ENCODE measurements around the gene ELOVL6.

The ELOVL6 gene

GRCh38 chr4:109998867-109999584 is 199.4 kb downstream of the ELOVL6 start:
- peak in 1 of 2 donors; percentile 28 for DNase-seq
- Mint-ChIP-seq H3K9me3 (no peaks in the 10 kb centered on the region), H3K27me3 (peaks cover 18% of the 10 kb centered on the region), H3K4me3 (no peak overlapping the region), H3K4me1 (no peaks in the 10 kb centered on the region), H3K27ac (no peak overlapping the region)
- peak; percentile 55 for ATAC-seq

GRCh38 chr4:109996526-109996925 is 201.9 kb downstream of the ELOVL6 start:
- Mint-ChIP-seq H3K27me3 (peaks cover 18% of the 10 kb centered on the region), H3K9me3 (no peaks in the 10 kb centered on the region), H3K4me1 (no peaks in the 10 kb centered on the region), H3K27ac (no peak overlapping the region), H3K4me3 (no peak overlapping the region)
- DNase-seq (no peak), ATAC-seq (no peak)
